Measurements from ENCODE around the gene PLEKHB2. TPM values are rescaled to one million over a fixed set of nuclear protein-coding genes. Genes with fewer than 3 reads are reported as not detected.
"Not testable (repeated sequence)": the region's sequence is repeated elsewhere in the genome, so short reads cannot be mapped to it uniquely, and the experiment has no call there.

PLEKHB2 gene
- polyA plus RNA-seq, 3 donors from 2014 or later = 84.6 to 146 (median 112) TPM

DNA sequence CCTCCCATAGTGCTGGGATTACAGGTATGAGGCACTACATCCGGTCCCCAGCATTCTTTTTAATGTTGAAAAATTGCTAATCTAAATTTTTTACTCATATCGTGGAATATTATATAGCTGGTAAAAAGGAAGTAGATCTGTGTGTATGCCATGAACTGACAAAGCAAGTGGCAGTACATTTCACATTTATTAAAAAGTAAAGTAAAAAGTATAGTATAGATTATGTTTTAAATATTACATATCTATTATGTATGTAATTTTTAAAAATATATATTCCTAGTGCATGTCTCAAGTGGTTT is 25.1 kb downstream of the PLEKHB2 start:
- no peak overlapping the region for H3K27ac Mint-ChIP-seq
- peaks cover 35 to 57% (median 38%) of the 10 kb centered on the region in 3 donors for H3K36me3 Mint-ChIP-seq
- H3K4me1 Mint-ChIP-seq = peaks cover 12 to 20% of the 10 kb centered on the region in 2 donors
- no peak for DNase-seq
- peaks cover 0 to 2% (median under 1%) of the 10 kb centered on the region in 3 donors for H3K27me3 Mint-ChIP-seq (ENCODE audit: low read depth in 3 of 3)
- H3K9me3 Mint-ChIP-seq = no peaks in the 10 kb centered on the region
- no peak overlapping the region for H3K4me3 Mint-ChIP-seq

DNA sequence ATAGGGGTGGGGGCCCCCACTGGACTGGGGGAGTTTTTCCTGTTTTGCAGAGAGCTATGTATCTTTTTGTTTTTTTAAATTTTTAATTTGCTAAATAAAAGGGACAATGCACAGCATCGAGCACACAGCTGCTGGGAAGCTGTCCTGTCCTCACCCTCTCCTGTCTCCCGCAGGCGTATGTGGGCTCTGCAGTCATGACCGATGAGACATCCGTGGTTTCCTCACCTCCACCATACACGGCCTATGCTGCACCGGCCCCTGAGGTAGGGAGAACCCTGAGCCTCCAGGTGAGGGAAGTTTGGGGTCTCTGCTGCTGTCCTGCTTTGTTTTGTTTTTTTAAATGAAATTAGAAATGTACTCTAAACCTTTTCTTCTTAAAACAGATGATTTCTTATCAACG is 27.6 kb downstream of the PLEKHB2 start:
- Mint-ChIP-seq H3K9me3 (no peaks in the 10 kb centered on the region), H3K4me1 (peaks cover 14 to 27% of the 10 kb centered on the region in 2 donors), H3K27me3 (ENCODE audit: low read depth in 3 of 3) (peaks cover 0 to 3% (median 2%) of the 10 kb centered on the region in 3 donors), H3K4me3 (peak overlapping the region in 3 of 5 donors; percentile 7 to 44 (median 38)), H3K27ac (peak overlapping the region in 4 of 6 donors; percentile 35 to 62 (median 53)), H3K36me3 (peaks cover 24 to 49% (median 38%) of the 10 kb centered on the region in 3 donors)
- peak; percentile 12 to 22 (median 16) for DNase-seq

DNA sequence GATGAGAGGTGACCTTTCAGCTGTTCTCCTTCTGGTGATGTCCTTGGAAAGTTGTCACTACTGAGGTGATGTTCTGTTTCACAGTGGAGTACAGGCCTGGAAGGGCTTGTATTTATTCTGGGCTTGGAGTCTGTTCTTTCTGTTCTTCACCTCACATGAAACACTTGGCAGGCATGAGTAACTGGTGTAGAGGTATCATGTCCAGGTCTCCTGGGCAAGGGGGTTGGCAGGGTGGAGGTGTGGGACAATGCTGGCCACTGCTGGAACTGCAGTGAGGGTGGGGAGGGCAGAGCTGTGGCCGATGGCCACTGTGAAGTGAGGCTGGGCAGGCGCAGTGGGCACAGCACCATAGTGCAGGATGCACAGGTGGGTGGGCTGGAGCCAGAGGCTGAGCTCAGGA is 35.4 kb downstream of the PLEKHB2 start:
- H3K9me3 Mint-ChIP-seq = no peaks in the 10 kb centered on the region
- H3K36me3 Mint-ChIP-seq = peaks cover 17 to 53% (median 27%) of the 10 kb centered on the region in 3 donors
- DNase-seq = no peak

DNA sequence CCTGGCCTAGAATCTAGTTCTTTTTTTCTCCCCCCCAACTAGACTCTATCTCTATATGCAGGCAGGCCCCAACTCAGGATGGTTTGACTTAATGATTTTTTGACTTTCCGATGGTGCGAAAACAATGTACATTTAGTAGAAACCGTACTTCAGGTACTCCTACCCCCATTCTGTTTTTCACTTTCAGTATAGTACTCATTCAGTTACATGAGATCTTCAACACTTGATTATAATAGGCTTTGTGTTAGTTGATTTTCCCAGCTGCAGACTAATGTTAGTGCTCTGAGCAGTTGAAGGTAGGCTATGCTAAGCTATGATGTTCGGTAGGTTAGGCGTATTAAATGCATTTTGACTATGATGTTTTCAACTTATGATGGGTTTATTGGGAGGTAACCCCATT is 37.7 kb downstream of the PLEKHB2 start:
- Mint-ChIP-seq H3K9me3 (no peaks in the 10 kb centered on the region), H3K4me1 (peaks cover 8 to 42% of the 10 kb centered on the region in 2 donors), H3K36me3 (peaks cover 8 to 42% (median 27%) of the 10 kb centered on the region in 3 donors), H3K4me3 (no peak overlapping the region), H3K27me3 (ENCODE audit: low read depth in 3 of 3) (peaks cover 0 to 2% (median 0%) of the 10 kb centered on the region in 3 donors), H3K27ac (peak overlapping the region in 2 of 6 donors; percentile 22 to 65)
- DNase-seq = no peak

More for the DNA sequence above, 35.4 kb downstream of the PLEKHB2 start:
- Mint-ChIP-seq H3K27ac (peak overlapping the region in 1 of 6 donors; percentile 8), H3K4me1 (peaks cover 10 to 43% of the 10 kb centered on the region in 2 donors), H3K27me3 (ENCODE audit: low read depth in 3 of 3) (peaks cover 0 to 2% (median 0%) of the 10 kb centered on the region in 3 donors), H3K4me3 (no peak overlapping the region)

DNA sequence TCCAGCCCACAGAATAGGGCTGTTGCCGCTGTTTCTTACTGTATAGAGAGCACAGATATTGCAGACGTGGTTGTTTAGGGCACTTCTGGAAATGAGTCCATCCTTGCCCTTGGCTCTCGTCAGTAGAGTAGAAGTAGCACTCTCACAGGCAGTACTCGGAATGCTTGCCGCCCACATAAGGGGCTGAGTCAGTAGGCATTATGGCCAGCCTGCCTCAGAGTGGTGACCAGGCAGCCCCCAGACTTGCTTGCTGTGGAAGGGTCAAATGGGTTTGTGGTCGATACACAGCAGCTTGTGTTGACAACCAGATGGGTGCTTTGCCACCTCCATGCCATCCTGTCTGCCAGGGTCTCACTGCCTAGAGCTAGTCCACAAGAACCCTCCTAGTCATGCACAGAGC is 38.7 kb downstream of the PLEKHB2 start:
- no peaks in the 10 kb centered on the region for H3K9me3 Mint-ChIP-seq
- peaks cover 7 to 34% of the 10 kb centered on the region in 2 donors for H3K4me1 Mint-ChIP-seq
- peak overlapping the region in 2 of 6 donors; percentile 14 to 40 for H3K27ac Mint-ChIP-seq
- DNase-seq = no peak
- peaks cover 8 to 43% (median 27%) of the 10 kb centered on the region in 3 donors for H3K36me3 Mint-ChIP-seq
- peaks cover 0 to 2% (median 0%) of the 10 kb centered on the region in 3 donors for H3K27me3 Mint-ChIP-seq (ENCODE audit: low read depth in 3 of 3)
- H3K4me3 Mint-ChIP-seq = no peak overlapping the region

DNA sequence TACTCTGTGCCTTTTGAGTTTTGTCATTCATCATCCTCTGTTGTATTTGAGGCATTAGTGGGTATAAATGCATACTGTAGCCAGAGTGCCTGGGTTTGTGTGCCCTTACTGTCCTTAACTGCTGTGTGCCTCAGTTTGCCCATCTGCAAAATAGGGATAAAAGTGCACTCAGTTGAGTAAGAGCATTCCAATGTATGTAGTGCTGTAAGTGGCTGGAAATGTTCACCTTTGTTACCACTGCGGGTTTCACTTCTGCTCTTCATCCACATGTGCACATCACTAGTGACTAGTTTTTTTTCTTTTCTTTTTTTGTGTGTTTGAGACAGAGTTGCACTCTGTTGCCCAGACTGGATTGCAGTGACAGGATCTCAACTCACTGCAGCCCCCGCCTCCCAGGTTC is 39.9 kb downstream of the PLEKHB2 start:
- H3K4me3 Mint-ChIP-seq = no peak overlapping the region
- peaks cover 4 to 33% (median 17%) of the 10 kb centered on the region in 3 donors for H3K36me3 Mint-ChIP-seq
- H3K27ac Mint-ChIP-seq = peak overlapping the region in 1 of 6 donors; percentile 29
- peaks cover 0 to 3% (median 2%) of the 10 kb centered on the region in 3 donors for H3K27me3 Mint-ChIP-seq (ENCODE audit: low read depth in 3 of 3)
- no peaks in the 10 kb centered on the region for H3K9me3 Mint-ChIP-seq
- H3K4me1 Mint-ChIP-seq = peaks cover 2 to 22% of the 10 kb centered on the region in 2 donors
- no peak for DNase-seq

DNA sequence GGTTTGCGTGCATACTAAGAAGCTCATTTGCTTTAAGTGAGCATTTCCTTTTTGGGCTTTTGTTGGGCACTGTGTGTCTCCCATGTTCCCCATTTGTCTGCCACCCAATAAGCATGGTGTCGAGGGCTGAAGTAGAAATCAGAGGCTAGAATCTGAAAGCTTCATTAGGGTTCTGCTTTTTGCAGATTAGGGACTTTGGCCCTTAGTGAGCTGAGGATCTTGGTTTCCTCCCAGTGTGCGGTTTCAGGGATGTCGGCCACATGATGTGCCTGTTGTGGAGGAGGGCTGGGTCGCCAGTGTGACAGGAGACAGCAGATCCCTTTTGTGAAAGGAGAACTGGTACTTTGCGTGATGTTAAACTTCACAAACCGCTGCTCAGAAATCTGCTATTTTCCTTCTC is 41.1 kb downstream of the PLEKHB2 start:
- Mint-ChIP-seq H3K4me3 (no peak overlapping the region), H3K36me3 (peaks cover 0 to 33% (median 12%) of the 10 kb centered on the region in 3 donors), H3K4me1 (peaks cover 2 to 21% of the 10 kb centered on the region in 2 donors), H3K27me3 (ENCODE audit: low read depth in 3 of 3) (peaks cover 0 to 5% (median 2%) of the 10 kb centered on the region in 3 donors), H3K9me3 (no peaks in the 10 kb centered on the region), H3K27ac (peak overlapping the region in 1 of 6 donors; percentile 35)
- no peak for DNase-seq

DNA sequence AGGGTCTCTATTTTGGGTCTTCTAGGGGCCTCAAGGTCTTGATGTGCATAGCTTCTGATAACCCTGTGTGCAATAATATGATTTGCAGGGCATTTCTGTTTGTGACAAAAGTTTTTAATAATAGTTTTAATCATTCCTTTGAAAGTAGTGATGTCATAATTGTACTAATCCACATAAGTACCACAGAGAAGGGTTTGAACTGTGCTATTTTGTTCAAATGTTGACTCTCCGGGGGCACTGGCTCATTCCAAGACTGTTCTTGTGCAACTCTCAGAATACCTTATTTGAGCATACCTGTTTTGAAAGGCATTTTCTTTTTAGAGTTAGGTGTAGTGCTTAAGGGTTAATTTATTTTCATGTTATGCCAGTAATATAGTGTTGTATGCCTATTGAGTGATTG is 41.6 kb downstream of the PLEKHB2 start:
- Mint-ChIP-seq H3K27me3 (ENCODE audit: low read depth in 3 of 3) (peaks cover 0 to 7% (median 2%) of the 10 kb centered on the region in 3 donors), H3K9me3 (no peaks in the 10 kb centered on the region), H3K36me3 (peaks cover 0 to 32% (median 12%) of the 10 kb centered on the region in 3 donors), H3K4me1 (peaks cover 2 to 21% of the 10 kb centered on the region in 2 donors), H3K4me3 (no peak overlapping the region), H3K27ac (no peak overlapping the region)
- no peak for DNase-seq

DNA sequence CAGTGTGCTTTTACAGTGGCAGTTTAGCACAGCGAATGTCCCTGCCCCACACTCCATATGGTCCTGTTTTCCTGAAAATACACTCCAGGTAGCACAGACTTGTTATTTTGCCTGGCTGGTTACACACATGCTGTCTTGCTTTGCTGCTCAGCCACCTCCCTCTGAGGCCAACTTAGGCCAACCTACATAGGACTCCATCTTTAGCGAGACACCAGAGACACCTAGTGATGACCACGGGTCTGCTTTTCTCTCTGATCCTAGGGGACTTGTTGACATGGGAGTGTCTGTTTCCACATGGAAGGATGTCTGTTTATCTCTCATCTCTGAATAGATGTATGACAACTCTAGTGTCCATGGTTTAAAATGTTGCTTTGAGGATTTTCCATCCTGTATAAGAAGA is 43.3 kb downstream of the PLEKHB2 start:
- Mint-ChIP-seq H3K9me3 (no peaks in the 10 kb centered on the region), H3K4me1 (peaks cover 0 to 15% of the 10 kb centered on the region in 2 donors), H3K27me3 (ENCODE audit: low read depth in 3 of 3) (peaks cover 0 to 7% (median 2%) of the 10 kb centered on the region in 3 donors), H3K27ac (no peak overlapping the region), H3K4me3 (no peak overlapping the region), H3K36me3 (peaks cover 0 to 21% (median 9%) of the 10 kb centered on the region in 3 donors)
- DNase-seq = no peak

DNA sequence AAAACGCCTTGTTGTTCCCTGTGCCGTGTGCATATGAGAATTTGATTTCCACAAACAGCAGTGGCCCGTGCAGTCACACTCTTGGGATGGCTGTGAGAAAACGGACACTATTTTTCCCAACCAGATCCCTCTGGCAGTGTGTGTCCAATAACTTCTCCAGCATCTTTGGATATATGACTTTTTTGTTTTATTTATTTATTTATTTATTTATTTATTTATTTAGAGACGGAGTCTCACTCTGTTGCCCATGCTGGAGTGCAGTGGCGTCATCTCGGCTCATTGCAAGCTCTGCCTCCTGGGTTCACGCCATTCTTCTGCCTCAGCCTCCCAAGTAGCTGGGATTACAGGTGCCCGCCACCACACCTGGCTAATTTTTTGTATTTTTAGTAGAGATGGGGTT is 45.0 kb downstream of the PLEKHB2 start:
- peaks cover 0 to 14% (median 3%) of the 10 kb centered on the region in 3 donors for H3K36me3 Mint-ChIP-seq
- H3K4me3 Mint-ChIP-seq; H3K27me3 Mint-ChIP-seq (ENCODE audit: low read depth in 3 of 3); DNase-seq; H3K4me1 Mint-ChIP-seq; H3K9me3 Mint-ChIP-seq; H3K27ac Mint-ChIP-seq: not testable (repeated sequence)

DNA sequence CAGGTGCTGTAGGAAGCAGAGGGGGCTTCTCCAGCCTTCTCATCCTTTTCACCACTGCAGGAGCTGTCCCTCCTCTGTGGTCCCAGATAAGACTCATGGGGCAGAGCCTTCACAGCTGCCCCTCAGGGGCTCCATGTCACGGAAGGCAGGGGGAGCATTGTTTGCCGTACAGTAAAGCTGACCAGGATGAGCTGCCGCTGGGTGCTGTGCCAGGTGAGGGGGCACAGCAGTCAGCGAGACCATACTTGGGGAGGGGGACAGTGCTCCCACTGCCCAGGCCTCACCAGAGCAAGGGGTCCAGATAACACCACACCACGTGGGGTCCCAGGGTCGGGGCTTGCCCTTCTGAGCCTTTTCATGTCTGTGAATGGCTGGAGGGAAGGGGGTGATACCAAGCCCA is 46.3 kb downstream of the PLEKHB2 start:
- DNase-seq = no peak
- H3K4me3 Mint-ChIP-seq = no peak overlapping the region
- peaks cover 0 to 7% (median 0%) of the 10 kb centered on the region in 3 donors for H3K27me3 Mint-ChIP-seq (ENCODE audit: low read depth in 3 of 3)
- H3K9me3 Mint-ChIP-seq = no peaks in the 10 kb centered on the region
- H3K36me3 Mint-ChIP-seq = peaks cover 0 to 12% (median 3%) of the 10 kb centered on the region in 3 donors
- peaks cover 5 to 12% of the 10 kb centered on the region in 2 donors for H3K4me1 Mint-ChIP-seq
- no peak overlapping the region for H3K27ac Mint-ChIP-seq

DNA sequence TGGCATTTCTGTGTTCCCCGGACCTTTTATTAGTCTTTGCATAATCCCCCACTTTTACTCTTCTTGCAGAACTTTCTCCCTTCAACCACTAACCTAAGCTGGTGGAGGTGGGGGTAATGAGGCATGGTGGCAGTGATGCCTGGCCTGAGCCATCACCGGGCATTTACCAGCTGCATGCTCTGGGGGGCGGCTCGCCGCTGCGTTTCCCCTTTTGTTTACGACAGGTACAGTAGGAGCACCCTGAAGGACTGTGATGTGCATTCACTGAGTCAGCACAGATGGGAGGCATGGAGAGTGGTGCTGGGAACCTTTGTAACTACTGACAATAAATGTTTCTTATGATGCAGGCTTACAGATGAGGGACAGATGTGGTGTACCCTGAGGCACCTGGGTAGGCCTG is 46.9 kb downstream of the PLEKHB2 start:
- Mint-ChIP-seq H3K36me3 (peaks cover 0 to 12% (median 3%) of the 10 kb centered on the region in 3 donors), H3K4me1 (peaks cover 8 to 12% of the 10 kb centered on the region in 2 donors), H3K27me3 (ENCODE audit: low read depth in 3 of 3) (peaks cover 0 to 7% (median 0%) of the 10 kb centered on the region in 3 donors), H3K4me3 (no peak overlapping the region), H3K27ac (no peak overlapping the region), H3K9me3 (no peaks in the 10 kb centered on the region)
- DNase-seq = no peak

DNA sequence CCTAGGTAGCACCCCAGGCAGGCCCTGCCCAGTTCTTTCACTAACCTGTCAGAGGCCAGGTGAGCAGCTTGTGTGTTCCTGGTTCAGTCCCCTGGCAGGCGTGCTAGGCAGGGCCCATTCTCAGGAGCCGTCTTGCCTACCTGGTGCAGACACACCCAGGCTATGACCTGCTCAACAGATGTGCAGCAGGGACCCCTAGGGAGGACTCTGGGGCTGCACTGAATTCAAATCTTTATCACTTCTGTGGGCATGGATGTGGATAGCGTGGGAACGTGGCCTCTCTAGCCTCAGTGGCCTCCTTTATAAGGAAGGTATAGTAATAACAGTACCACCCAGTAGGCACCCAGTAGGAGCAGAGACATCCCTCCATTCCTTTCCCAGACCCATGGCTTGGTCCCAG is 48.4 kb downstream of the PLEKHB2 start:
- H3K27ac Mint-ChIP-seq = no peak overlapping the region
- no peaks in the 10 kb centered on the region for H3K9me3 Mint-ChIP-seq
- no peak for DNase-seq
- peaks cover 0 to 7% (median 3%) of the 10 kb centered on the region in 3 donors for H3K27me3 Mint-ChIP-seq (ENCODE audit: low read depth in 3 of 3)
- H3K4me1 Mint-ChIP-seq = peaks cover 8 to 9% of the 10 kb centered on the region in 2 donors
- no peak overlapping the region for H3K4me3 Mint-ChIP-seq
- peaks cover 0 to 9% (median 3%) of the 10 kb centered on the region in 3 donors for H3K36me3 Mint-ChIP-seq

DNA sequence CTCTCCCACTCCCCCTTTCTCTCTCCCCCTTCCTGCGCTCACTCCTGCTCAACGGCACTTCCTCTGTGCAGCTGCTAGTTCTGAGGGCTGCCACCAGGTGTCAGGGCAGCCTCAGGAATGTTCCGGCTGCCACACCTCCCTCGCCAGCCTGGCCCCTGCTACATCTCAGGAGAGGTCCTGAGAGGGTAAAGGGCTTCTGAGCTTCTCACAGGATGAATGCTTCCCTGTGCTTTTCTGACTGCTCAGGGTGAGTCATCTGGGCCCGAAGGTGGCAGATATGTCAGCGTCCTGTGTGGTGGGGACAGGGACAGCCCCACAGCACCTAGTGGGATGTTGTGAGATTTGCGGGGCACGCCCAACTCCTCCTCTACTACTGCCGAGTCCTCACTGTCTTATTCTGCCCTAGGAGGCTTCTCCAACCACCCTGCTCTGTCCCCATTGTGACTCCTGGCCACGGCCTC is 49.0 kb downstream of the PLEKHB2 start:
- Mint-ChIP-seq H3K9me3 (no peaks in the 10 kb centered on the region), H3K4me3 (peak overlapping the region in 1 of 5 donors; percentile 30), H3K4me1 (peaks cover 8 to 9% of the 10 kb centered on the region in 2 donors), H3K27me3 (ENCODE audit: low read depth in 3 of 3) (peaks cover 0 to 7% (median 3%) of the 10 kb centered on the region in 3 donors), H3K27ac (no peak overlapping the region), H3K36me3 (peaks cover 0 to 9% (median 3%) of the 10 kb centered on the region in 3 donors)
- DNase-seq = peak; percentile 34 to 53 (median 43)

DNA sequence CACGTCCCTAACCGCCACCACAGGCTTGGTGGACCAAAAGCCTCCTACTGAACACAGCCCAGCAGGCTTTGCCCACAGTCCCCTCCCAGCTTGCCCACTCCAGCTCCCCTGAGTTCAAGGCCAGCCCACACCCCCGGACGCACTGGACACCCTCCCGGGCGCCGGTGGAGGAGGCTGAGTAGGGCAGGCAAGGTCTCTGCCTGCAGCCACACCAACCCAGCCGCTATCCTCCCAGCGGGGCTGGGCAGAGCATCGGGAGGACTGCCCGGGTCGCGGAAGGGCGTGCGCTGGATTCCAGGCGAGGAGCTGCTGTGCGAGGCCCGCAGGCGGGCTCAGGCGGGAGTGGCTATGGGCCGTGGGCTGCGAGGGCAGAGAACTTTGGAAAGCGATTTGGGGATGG is 49.5 kb downstream of the PLEKHB2 start:
- peaks cover 0 to 9% (median 3%) of the 10 kb centered on the region in 3 donors for H3K36me3 Mint-ChIP-seq
- peaks cover 0 to 7% (median 3%) of the 10 kb centered on the region in 3 donors for H3K27me3 Mint-ChIP-seq (ENCODE audit: low read depth in 3 of 3)
- no peak for DNase-seq
- H3K4me3 Mint-ChIP-seq = no peak overlapping the region
- H3K4me1 Mint-ChIP-seq = peaks cover 8 to 9% of the 10 kb centered on the region in 2 donors
- H3K9me3 Mint-ChIP-seq = no peaks in the 10 kb centered on the region
- no peak overlapping the region for H3K27ac Mint-ChIP-seq
